ENCODE results near the gene RPS6KA3. TPM values are rescaled to one million over a fixed set of nuclear protein-coding genes. Genes with fewer than 3 reads are reported as not detected.

Gene RPS6KA3
- total RNA-seq, 1 experiment from 2014 or later: 14.6 TPM

DNA sequence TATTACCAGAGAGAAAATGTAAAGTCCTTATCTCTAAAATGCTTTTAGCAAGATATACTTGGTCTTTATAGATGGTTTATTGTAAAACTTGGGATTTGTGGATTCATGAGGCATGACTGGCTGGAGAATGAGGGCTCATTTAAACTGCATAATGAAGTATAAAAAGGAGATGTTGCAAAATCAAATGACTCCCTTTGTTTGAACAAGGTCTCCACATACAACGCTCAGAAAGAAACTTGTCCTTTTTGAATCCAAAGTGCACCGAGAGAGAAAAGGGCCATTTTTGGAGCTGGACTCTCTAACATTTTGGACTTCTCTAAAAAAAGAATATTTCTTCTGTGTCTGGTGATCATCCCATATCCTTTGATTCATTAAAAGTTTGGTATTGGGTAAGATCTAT lies 117.4 kb downstream of the RPS6KA3 start:
- Mint-ChIP-seq H3K9me3 (no peaks in the 10 kb centered on the region), H3K27ac (no peak overlapping the region), H3K27me3 (ENCODE audit: low read depth) (no peaks in the 10 kb centered on the region), H3K36me3 (peaks cover 4% of the 10 kb centered on the region), H3K4me1 (no peaks in the 10 kb centered on the region), H3K4me3 (no peak overlapping the region)
- ChIA-PET POLR2A (no interaction called here), CTCF (no interaction called here)
- DNase-seq (ENCODE audit: low spot score) (no peak), ATAC-seq (no peak)
- TF ChIP-seq, protein P1, sequence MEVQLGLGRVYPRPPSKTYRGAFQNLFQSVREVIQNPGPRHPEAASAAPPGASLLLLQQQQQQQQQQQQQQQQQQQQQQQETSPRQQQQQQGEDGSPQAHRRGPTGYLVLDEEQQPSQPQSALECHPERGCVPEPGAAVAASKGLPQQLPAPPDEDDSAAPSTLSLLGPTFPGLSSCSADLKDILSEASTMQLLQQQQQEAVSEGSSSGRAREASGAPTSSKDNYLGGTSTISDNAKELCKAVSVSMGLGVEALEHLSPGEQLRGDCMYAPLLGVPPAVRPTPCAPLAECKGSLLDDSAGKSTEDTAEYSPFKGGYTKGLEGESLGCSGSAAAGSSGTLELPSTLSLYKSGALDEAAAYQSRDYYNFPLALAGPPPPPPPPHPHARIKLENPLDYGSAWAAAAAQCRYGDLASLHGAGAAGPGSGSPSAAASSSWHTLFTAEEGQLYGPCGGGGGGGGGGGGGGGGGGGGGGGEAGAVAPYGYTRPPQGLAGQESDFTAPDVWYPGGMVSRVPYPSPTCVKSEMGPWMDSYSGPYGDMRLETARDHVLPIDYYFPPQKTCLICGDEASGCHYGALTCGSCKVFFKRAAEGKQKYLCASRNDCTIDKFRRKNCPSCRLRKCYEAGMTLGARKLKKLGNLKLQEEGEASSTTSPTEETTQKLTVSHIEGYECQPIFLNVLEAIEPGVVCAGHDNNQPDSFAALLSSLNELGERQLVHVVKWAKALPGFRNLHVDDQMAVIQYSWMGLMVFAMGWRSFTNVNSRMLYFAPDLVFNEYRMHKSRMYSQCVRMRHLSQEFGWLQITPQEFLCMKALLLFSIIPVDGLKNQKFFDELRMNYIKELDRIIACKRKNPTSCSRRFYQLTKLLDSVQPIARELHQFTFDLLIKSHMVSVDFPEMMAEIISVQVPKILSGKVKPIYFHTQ (CRISPR knock-in tag; IDR thresholded peaks at IDR 0.05): no peak
- TF ChIP-seq NR3C1 (CRISPR knock-in tag; conservative IDR thresholded peaks at IDR 0.05; ENCODE audit: low read depth) (no peak), ESRRA (CRISPR knock-in tag; IDR thresholded peaks at IDR 0.05; ENCODE audit: borderline replicate concordance) (no peak), CBFB (CRISPR knock-in tag; IDR thresholded peaks at IDR 0.05; ENCODE audit: low read depth) (no peak), ZNF671 (CRISPR knock-in tag; IDR thresholded peaks at IDR 0.05) (no peak), CREB1 (CRISPR knock-in tag; IDR thresholded peaks at IDR 0.05) (no peak), RELA (CRISPR knock-in tag; IDR thresholded peaks at IDR 0.05; ENCODE audit: borderline replicate concordance) (no peak), OVOL2 (CRISPR knock-in tag; IDR thresholded peaks at IDR 0.05; ENCODE audit: borderline replicate concordance) (no peak), TEAD4 (CRISPR knock-in tag; IDR thresholded peaks at IDR 0.05) (no peak), ZNF263 (CRISPR knock-in tag; IDR thresholded peaks at IDR 0.05; ENCODE audit: low read depth) (no peak), CREM (CRISPR knock-in tag; IDR thresholded peaks at IDR 0.05) (no peak), ETV6 (CRISPR knock-in tag; IDR thresholded peaks at IDR 0.05) (no peak), PRRX2 (CRISPR knock-in tag; IDR thresholded peaks at IDR 0.05) (no peak), ZNF219 (CRISPR knock-in tag; IDR thresholded peaks at IDR 0.05; ENCODE audit: borderline replicate concordance) (no peak), FOXJ3 (CRISPR knock-in tag; IDR thresholded peaks at IDR 0.05; ENCODE audit: borderline replicate concordance) (no peak), NR2C2 (CRISPR knock-in tag; IDR thresholded peaks at IDR 0.05) (no peak), ZNF138 (CRISPR knock-in tag; conservative IDR thresholded peaks at IDR 0.05) (no peak)
- TF ChIP-seq, protein P2, sequence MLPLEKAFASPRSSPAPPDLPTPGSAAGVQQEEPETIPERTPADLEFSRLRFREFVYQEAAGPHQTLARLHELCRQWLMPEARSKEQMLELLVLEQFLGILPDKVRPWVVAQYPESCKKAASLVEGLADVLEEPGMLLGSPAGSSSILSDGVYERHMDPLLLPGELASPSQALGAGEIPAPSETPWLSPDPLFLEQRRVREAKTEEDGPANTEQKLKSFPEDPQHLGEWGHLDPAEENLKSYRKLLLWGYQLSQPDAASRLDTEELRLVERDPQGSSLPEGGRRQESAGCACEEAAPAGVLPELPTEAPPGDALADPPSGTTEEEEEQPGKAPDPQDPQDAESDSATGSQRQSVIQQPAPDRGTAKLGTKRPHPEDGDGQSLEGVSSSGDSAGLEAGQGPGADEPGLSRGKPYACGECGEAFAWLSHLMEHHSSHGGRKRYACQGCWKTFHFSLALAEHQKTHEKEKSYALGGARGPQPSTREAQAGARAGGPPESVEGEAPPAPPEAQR (CRISPR knock-in tag; IDR thresholded peaks at IDR 0.05): no peak
- TF ChIP-seq, protein P3, sequence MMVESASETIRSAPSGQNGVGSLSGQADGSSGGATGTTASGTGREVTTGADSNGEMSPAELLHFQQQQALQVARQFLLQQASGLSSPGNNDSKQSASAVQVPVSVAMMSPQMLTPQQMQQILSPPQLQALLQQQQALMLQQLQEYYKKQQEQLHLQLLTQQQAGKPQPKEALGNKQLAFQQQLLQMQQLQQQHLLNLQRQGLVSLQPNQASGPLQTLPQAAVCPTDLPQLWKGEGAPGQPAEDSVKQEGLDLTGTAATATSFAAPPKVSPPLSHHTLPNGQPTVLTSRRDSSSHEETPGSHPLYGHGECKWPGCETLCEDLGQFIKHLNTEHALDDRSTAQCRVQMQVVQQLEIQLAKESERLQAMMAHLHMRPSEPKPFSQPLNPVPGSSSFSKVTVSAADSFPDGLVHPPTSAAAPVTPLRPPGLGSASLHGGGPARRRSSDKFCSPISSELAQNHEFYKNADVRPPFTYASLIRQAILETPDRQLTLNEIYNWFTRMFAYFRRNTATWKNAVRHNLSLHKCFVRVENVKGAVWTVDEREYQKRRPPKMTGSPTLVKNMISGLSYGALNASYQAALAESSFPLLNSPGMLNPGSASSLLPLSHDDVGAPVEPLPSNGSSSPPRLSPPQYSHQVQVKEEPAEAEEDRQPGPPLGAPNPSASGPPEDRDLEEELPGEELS (CRISPR knock-in tag; IDR thresholded peaks at IDR 0.05): no peak
- TF ChIP-seq, protein P4, sequence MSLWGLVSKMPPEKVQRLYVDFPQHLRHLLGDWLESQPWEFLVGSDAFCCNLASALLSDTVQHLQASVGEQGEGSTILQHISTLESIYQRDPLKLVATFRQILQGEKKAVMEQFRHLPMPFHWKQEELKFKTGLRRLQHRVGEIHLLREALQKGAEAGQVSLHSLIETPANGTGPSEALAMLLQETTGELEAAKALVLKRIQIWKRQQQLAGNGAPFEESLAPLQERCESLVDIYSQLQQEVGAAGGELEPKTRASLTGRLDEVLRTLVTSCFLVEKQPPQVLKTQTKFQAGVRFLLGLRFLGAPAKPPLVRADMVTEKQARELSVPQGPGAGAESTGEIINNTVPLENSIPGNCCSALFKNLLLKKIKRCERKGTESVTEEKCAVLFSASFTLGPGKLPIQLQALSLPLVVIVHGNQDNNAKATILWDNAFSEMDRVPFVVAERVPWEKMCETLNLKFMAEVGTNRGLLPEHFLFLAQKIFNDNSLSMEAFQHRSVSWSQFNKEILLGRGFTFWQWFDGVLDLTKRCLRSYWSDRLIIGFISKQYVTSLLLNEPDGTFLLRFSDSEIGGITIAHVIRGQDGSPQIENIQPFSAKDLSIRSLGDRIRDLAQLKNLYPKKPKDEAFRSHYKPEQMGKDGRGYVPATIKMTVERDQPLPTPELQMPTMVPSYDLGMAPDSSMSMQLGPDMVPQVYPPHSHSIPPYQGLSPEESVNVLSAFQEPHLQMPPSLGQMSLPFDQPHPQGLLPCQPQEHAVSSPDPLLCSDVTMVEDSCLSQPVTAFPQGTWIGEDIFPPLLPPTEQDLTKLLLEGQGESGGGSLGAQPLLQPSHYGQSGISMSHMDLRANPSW (CRISPR knock-in tag; conservative IDR thresholded peaks at IDR 0.05; ENCODE audit: low read depth): no peak
